Sigmoid colon (tissue), 7 donors: Measurements from ENCODE around the gene BCR. TPM values are rescaled to one million over a fixed set of nuclear protein-coding genes. Genes with fewer than 3 reads are reported as not detected.

Experiments
- DNase-seq: peaks from one replicate; pipeline ENCODE4 v3.0.0-alpha.2; 2019
- H3K27ac ChIP-seq, 4 donors: fragments of 200-600 bp; sonication (generic); one replicate each; pipeline ENCODE4 v1.5.1; 2016 to 2019; ENCODE audit warnings: mild to moderate bottlenecking in 1 of 4
- H3K27me3 ChIP-seq, 3 donors: fragments of 200-600 bp; sonication (generic); one replicate each; pipeline ENCODE4 v1.5.1; 2019; ENCODE audit warnings: mild to moderate bottlenecking in 1 of 3
- H3K36me3 ChIP-seq, 4 donors: fragments of 200-600 bp; sonication (generic); one replicate each; pipeline ENCODE4 v1.5.1; 2016 to 2019
- H3K4me1 ChIP-seq, 4 donors: fragments of 200-600 bp; sonication (generic); one replicate each; pipeline ENCODE4 v1.5.1; 2017 to 2019
- H3K4me3 ChIP-seq, 4 donors: fragments of 200-600 bp; sonication (generic); one replicate each; pipeline ENCODE4 v1.5.1; 2017 to 2019; ENCODE audit warnings: mild to moderate bottlenecking in 2 of 4, moderate library complexity in 1 of 4
- H3K9me3 ChIP-seq, 4 donors: fragments of 200-600 bp in 3 of 4; sonication (generic) in 3 of 4; one replicate each; pipeline versions ENCODE4 v1.5.1 to v1.6.1; 2013 to 2019
- EP300 ChIP-seq, 4 donors: sonication (generic); formaldehyde crosslinking; IDR thresholded peaks; one replicate each; pipeline ENCODE4 v1.6.1; 2017; ENCODE audit warnings: antibody characterized with exemption in 4 of 4
- POLR2A ChIP-seq, 2 donors: fragments of 450-650 bp; IDR thresholded peaks; one replicate each; pipeline ENCODE4 v1.6.1; 2016; ENCODE audit warnings: antibody characterized with exemption in 2 of 2, mild to moderate bottlenecking in 2 of 2, moderate library complexity in 2 of 2
- POLR2AphosphoS5 ChIP-seq, 4 donors: sonication (generic); formaldehyde crosslinking; IDR thresholded peaks; one replicate each; pipeline ENCODE4 v1.6.1; 2017; ENCODE audit warnings: antibody characterized with exemption in 4 of 4
- WGBS, 2 donors: extraction: QIAGEN DNeasy Blood & Tissue Kit; methylation state at CpG; one replicate each; pipeline ENCODE4 v1.1.7; 2013; 5-methylcytosine and 5-hydroxymethylcytosine counted together
- intact Hi-C: fragments of 100-400 bp; cut with DNase I; formaldehyde crosslinking; loops from one replicate; pipeline ENCODE4 v1.15.1; 2023
- polyA plus RNA-seq, 3 donors: library from polyadenylated mRNA; stranded (reverse); fragments of 200-250 nt; gene quantifications; one replicate each; pipeline ENCODE4 v1.2.3, GENCODE V29; 2013
- total RNA-seq, 4 donors: library from RNA; depleted of rRNA; stranded (reverse); fragments of >200 nt; gene quantifications; one replicate each; pipeline ENCODE4 v1.1.0, GENCODE V29; 2016
- TF ChIP-seq, protein P1 (sequence below), 4 experiments: fragments of 450-650 bp in 3 of 4; fragments of 200-600 bp in 1 of 4; IDR thresholded peaks; one replicate each; pipeline ENCODE4 v1.5.1; 2016 to 2019; ENCODE audit warnings: antibody characterized with exemption in 4 of 4, mild to moderate bottlenecking in 3 of 4, moderate library complexity in 2 of 4
- donor health status: healthy with polysubstance abuse.
- donor health status: Bipolar disorder and iron deficiency.
- donor health status: healthy.

Gene BCR
- total and polyA plus RNA-seq, 7 donors = 10.8 to 39.9 (median 17.5) TPM

DNA sequence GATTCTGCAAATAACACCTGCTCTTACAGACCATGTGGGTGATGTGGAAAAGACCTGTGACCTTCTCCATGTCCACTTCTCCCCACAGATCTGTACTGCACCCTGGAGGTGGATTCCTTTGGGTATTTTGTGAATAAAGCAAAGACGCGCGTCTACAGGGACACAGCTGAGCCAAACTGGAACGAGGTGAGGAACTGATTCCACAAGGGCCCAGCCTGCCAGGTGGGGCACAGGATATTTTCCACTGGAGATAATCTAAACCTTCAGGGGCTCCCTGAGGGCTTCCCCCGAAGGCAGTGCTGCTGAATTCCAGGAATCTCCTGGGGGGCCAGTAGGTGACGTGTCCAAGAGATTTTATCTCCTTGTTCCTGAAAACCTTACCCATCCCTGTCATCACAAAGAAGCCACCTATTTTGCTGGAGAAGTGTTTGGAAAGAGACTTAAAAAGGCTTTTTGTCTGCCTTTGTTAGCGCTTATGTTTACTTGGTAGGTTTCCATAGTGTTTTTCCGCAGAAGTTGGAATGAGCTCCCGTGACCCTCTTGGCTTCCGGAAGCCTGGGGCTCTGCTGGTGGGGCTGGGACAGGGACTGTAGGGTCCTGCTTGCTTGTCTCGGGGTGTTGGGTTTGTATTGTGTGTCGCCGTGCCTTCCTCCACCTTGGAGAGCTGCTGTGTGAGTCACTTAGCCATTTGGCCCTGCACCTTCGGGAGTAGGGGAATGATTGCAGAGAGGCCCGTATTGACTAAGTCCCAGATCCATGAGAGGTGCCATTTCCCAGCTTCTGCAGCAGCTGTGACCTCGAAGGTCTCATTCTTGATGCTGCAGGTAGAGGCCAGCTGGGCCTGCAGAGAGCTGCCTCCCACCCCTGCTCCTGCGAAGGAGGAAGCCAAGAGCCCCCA is 112.4 kb downstream of the BCR start:
- Histone ChIP-seq H3K4me1 (peaks cover 0 to 14% (median 10%) of the 10 kb centered on the region in 4 donors), H3K9me3 (no peaks in the 10 kb centered on the region), H3K4me3 (no peak overlapping the region), H3K27me3 (no peaks in the 10 kb centered on the region), H3K27ac (no peak overlapping the region), H3K36me3 (peaks cover 14 to 87% (median 37%) of the 10 kb centered on the region in 4 donors)
- TF ChIP-seq POLR2A (IDR thresholded peaks at IDR 0.05) (no peak), EP300 (IDR thresholded peaks at IDR 0.05) (no peak), POLR2AphosphoS5 (IDR thresholded peaks at IDR 0.05) (no peak)
- TF ChIP-seq, protein P1, sequence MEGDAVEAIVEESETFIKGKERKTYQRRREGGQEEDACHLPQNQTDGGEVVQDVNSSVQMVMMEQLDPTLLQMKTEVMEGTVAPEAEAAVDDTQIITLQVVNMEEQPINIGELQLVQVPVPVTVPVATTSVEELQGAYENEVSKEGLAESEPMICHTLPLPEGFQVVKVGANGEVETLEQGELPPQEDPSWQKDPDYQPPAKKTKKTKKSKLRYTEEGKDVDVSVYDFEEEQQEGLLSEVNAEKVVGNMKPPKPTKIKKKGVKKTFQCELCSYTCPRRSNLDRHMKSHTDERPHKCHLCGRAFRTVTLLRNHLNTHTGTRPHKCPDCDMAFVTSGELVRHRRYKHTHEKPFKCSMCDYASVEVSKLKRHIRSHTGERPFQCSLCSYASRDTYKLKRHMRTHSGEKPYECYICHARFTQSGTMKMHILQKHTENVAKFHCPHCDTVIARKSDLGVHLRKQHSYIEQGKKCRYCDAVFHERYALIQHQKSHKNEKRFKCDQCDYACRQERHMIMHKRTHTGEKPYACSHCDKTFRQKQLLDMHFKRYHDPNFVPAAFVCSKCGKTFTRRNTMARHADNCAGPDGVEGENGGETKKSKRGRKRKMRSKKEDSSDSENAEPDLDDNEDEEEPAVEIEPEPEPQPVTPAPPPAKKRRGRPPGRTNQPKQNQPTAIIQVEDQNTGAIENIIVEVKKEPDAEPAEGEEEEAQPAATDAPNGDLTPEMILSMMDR (IDR thresholded peaks at IDR 0.05) = no peak
- 88 to 91% methylated on average over 17 of the region's 17 CpGs for WGBS, 2 donors
- intact Hi-C loops = no loop called here
- no peak for DNase-seq

DNA sequence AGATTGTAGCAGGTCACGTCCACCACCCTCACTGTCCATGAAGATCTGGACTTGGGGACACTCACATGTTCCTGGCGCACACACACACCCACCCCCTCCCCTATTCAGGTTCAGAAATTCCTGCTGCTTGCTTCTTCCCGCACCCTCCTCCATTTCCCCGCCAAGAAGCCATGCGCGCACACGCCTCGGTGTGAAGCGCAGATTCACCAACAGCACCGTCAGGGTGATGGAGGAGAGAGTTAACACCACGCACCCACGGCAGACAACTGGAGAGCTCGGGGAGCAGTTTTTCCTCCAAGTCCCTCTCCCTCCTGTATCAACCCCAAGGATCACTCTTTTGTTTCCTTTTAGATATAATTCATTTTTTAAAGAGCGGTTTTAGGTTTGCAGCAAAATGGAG is 113.4 kb downstream of the BCR start:
- Histone ChIP-seq H3K27ac (no peak overlapping the region), H3K27me3 (no peaks in the 10 kb centered on the region)
- 95 to 96% methylated on average over 14 of the region's 14 CpGs for WGBS, 2 donors

DNA sequence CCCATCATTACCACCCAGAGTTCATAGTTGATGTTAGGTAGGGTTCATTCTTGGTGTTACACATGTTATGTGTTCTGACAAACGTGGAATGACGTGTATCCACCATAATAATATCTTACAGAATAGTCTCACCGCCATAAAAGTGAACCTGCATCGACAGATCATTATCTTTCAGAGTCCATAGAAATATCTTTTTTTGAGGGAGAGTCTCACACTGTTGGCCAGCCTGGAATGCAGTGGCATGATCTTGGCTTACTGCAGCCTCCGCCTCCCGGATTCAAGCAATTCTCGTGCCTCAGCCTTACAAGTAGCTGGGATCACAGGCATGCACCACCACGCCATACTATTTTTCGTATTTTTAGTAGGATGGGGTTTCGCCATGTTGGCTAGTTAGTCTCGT is 113.9 kb downstream of the BCR start:
- H3K36me3 ChIP-seq = peaks cover 14 to 84% (median 36%) of the 10 kb centered on the region in 4 donors
- DNase-seq = no peak
- intact Hi-C loops = no loop called here

More for the DNA sequence above, 113.4 kb downstream of the BCR start:
- Histone ChIP-seq H3K4me3 (no peak overlapping the region), H3K9me3 (no peaks in the 10 kb centered on the region), H3K4me1 (peaks cover 0 to 14% (median 10%) of the 10 kb centered on the region in 4 donors), H3K36me3 (peaks cover 14 to 87% (median 36%) of the 10 kb centered on the region in 4 donors)
- TF ChIP-seq, protein P1 (IDR thresholded peaks at IDR 0.05) = no peak
- TF ChIP-seq EP300 (IDR thresholded peaks at IDR 0.05) = no peak
- TF ChIP-seq POLR2A (IDR thresholded peaks at IDR 0.05) = no peak
- intact Hi-C loops = no loop called here
- no peak for DNase-seq

DNA sequence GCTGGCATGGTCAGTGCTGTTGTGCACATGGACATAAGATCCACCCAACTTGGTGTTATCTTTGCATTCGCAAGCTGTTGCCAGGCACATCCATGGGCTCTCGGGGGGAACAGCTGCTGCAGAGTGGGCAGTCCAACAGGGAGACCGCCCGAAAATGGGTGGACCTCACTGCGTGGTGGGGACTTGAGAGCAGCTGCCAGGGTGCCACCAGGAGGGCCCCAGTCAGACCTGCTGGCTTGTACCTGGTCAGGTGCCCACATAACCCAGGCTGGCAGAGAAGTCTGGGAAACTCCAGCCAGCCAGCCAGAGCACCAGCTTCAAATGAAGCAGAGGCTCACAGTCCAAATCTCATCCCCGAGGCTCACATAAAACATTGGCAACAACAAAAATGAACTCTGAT is 120.2 kb downstream of the BCR start:
- DNase-seq = no peak
- H3K36me3 ChIP-seq = peaks cover 3 to 67% (median 8%) of the 10 kb centered on the region in 4 donors

More for the DNA sequence above, 113.9 kb downstream of the BCR start:
- Histone ChIP-seq H3K4me3 (no peak overlapping the region), H3K27ac (no peak overlapping the region), H3K9me3 (no peaks in the 10 kb centered on the region), H3K27me3 (no peaks in the 10 kb centered on the region), H3K4me1 (peaks cover 0 to 14% (median 10%) of the 10 kb centered on the region in 4 donors)
- no peak for TF ChIP-seq POLR2A (IDR thresholded peaks at IDR 0.05)
- no peak for TF ChIP-seq EP300 (IDR thresholded peaks at IDR 0.05)
- no peak for TF ChIP-seq POLR2AphosphoS5 (IDR thresholded peaks at IDR 0.05)
- TF ChIP-seq, protein P1 (IDR thresholded peaks at IDR 0.05) = no peak
- 90 to 96% methylated on average over 11 of the region's 11 CpGs for WGBS, 2 donors

More for the DNA sequence above, 120.2 kb downstream of the BCR start:
- Histone ChIP-seq H3K27ac (no peak overlapping the region), H3K9me3 (no peaks in the 10 kb centered on the region), H3K4me1 (peaks cover 0 to 9% (median 6%) of the 10 kb centered on the region in 4 donors), H3K27me3 (no peaks in the 10 kb centered on the region), H3K4me3 (no peak overlapping the region)
- no peak for TF ChIP-seq POLR2AphosphoS5 (IDR thresholded peaks at IDR 0.05)
- TF ChIP-seq EP300 (IDR thresholded peaks at IDR 0.05) = no peak
- no peak for TF ChIP-seq POLR2A (IDR thresholded peaks at IDR 0.05)
- TF ChIP-seq, protein P1 (IDR thresholded peaks at IDR 0.05) = no peak
- 89 to 91% methylated on average over 6 of the region's 6 CpGs for WGBS, 2 donors
- intact Hi-C loops = no loop called here
